Urinary bladder (tissue), 4 donors: ENCODE results near the gene MYO1A. TPM values are rescaled to one million over a fixed set of nuclear protein-coding genes. Genes with fewer than 3 reads are reported as not detected.
A peak's percentile ranks its signal among the peaks of the same experiment; 100 is the strongest.
"Not testable (repeated sequence)": the region's sequence is repeated elsewhere in the genome, so short reads cannot be mapped to it uniquely, and the experiment has no call there.

Experiments used
- DNase-seq: peaks from one replicate; pipeline ENCODE4 v3.0.0-alpha.2; 2015; ENCODE audit errors: extremely low spot score
- H3K27ac ChIP-seq: one replicate; pipeline ENCODE4 v1.5.1; 2013; ENCODE audit warnings: low read depth, mild to moderate bottlenecking, moderate library complexity
- H3K36me3 ChIP-seq: one replicate; pipeline ENCODE4 v1.6.1; 2013; ENCODE audit warnings: mild to moderate bottlenecking, moderate library complexity; ENCODE audit not compliant: insufficient read depth
- H3K4me1 ChIP-seq: one replicate; pipeline ENCODE4 v1.6.1; 2013; ENCODE audit warnings: mild to moderate bottlenecking, moderate library complexity; ENCODE audit not compliant: insufficient read depth
- H3K4me3 ChIP-seq: one replicate; pipeline ENCODE4 v1.5.1; 2013; ENCODE audit warnings: low read depth, low read length
- WGBS: extraction: QIAGEN DNeasy Blood & Tissue Kit; methylation state at CpG from one replicate; pipeline ENCODE4 v1.1.7; 2013; 5-methylcytosine and 5-hydroxymethylcytosine counted together
- polyA plus RNA-seq: library from polyadenylated mRNA; stranded (reverse); fragments of 200-250 nt; gene quantifications from one replicate; pipeline ENCODE4 v1.2.3, GENCODE V29; 2013
- total RNA-seq: library from RNA; depleted of rRNA; stranded (reverse); fragments of >200 nt; gene quantifications from one replicate; pipeline ENCODE4 v1.2.3, GENCODE V29; 2014
- donor health status: healthy with polysubstance abuse.
- donor health status: healthy.

The MYO1A gene
- total and polyA plus RNA-seq, 2 donors, result 0.16 to 0.18 TPM

- not testable (repeated sequence) for H3K4me1 ChIP-seq, H3K27ac ChIP-seq, H3K4me3 ChIP-seq, H3K36me3 ChIP-seq, DNase-seq
- 97% methylated on average over 6 of the region's 6 CpGs for WGBS
These were observed 23.9 kb upstream of the MYO1A start for GRCh38 chr12:57073566-57074450.

DNA sequence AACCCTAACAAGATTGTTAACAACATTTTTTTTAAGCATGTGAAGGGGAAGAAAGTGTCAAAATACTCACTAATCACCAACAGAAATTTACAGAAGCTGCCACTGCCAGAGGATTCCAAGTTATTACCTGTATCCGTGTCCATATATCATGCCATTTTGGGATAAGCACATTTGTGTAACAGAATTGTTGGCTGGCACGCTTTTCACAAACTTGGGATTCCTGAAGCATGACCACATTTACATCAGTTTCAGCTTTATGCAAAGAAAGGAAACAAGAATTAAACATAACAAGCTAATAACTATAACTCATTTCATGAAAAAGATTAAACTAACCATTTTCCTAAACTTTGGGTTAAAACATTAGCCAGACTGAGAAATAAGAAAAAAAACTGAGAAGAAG lies 22.7 kb upstream of the MYO1A start:
- no peak overlapping the region for H3K4me3 ChIP-seq
- 54% methylated on average over 2 of the region's 2 CpGs for WGBS
- no peak for DNase-seq
- peaks cover 2% of the 10 kb centered on the region for H3K36me3 ChIP-seq
- no peaks in the 10 kb centered on the region for H3K4me1 ChIP-seq
- H3K27ac ChIP-seq, result no peak overlapping the region

DNA sequence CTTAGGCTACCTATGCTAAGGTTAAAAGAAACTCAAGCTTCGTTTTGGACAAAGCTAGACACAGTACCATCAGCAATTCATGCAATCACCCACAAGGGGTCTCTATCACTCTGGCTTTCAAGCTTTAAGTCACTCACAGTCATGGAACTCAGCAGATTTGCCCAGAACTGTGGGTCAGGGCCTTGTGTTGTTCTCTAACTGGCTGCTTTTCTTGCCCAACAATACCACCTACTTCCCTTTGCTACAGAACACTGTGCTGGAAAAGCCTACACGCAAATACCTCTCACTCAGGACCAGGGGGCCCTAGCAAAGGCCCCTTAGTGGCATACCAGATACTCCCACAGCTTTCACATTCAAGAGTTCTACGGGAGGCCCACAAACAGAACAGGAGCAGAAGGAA lies 19.6 kb upstream of the MYO1A start:
- H3K36me3 ChIP-seq, result peaks cover 1% of the 10 kb centered on the region

GRCh38 chr12:57066245-57066644 lies 16.3 kb upstream of the MYO1A start:
- H3K4me3 ChIP-seq, result no peak overlapping the region
- no peak for DNase-seq
- H3K36me3 ChIP-seq, result no peaks in the 10 kb centered on the region
- 91% methylated on average over 2 of the region's 2 CpGs for WGBS
- H3K4me1 ChIP-seq, result no peaks in the 10 kb centered on the region
- no peak overlapping the region for H3K27ac ChIP-seq

More for the DNA sequence above, 19.6 kb upstream of the MYO1A start:
- DNase-seq, result peak; percentile 59
- 27% methylated on average over 3 of the region's 3 CpGs for WGBS
- H3K4me1 ChIP-seq, result no peaks in the 10 kb centered on the region
- H3K27ac ChIP-seq, result peak overlapping the region; percentile 33
- H3K4me3 ChIP-seq, result no peak overlapping the region

- no peak for DNase-seq
- 71% methylated on average over 5 of the region's 5 CpGs for WGBS
These were observed 14.2 kb upstream of the MYO1A start for GRCh38 chr12:57063991-57064685.

GRCh38 chr12:57058454-57058853 lies 8.5 kb upstream of the MYO1A start:
- WGBS, result 96% methylated on average over 1 of the region's 1 CpG
- Histone ChIP-seq H3K4me1 (no peaks in the 10 kb centered on the region), H3K27ac (no peak overlapping the region), H3K36me3 (peaks cover 3% of the 10 kb centered on the region), H3K4me3 (no peak overlapping the region)
- no peak for DNase-seq

More at GRCh38 chr12:57063991-57064685, 14.2 kb upstream of the MYO1A start:
- Histone ChIP-seq H3K27ac (no peak overlapping the region), H3K4me3 (no peak overlapping the region), H3K4me1 (no peaks in the 10 kb centered on the region), H3K36me3 (no peaks in the 10 kb centered on the region)

- WGBS, result 87% methylated on average over 6 of the region's 6 CpGs
- H3K27ac ChIP-seq, result peak overlapping the region; percentile 44
- DNase-seq, result peak; percentile 29
- H3K36me3 ChIP-seq, result peaks cover 3% of the 10 kb centered on the region
- H3K4me3 ChIP-seq, result no peak overlapping the region
- H3K4me1 ChIP-seq, result no peaks in the 10 kb centered on the region
These were observed 7.3 kb upstream of the MYO1A start for GRCh38 chr12:57057067-57057751.

DNA sequence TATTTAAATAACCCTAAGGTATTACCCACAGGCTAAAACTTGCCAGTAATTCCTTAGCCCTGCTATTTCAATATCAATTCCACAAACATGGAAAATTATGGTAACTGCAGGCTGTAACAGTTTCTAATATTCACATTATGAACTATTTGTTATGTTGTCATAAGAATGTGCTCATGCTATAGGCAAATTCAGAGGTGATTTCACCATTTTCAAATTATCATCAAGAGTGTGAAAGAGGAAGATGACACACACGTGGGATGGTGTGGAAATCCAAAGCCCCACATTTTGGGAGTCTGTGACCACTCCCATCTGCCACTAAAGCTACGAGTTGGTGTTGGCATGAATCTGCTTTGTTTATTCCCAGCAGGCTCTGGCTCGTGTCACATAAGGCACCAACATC lies 5.9 kb upstream of the MYO1A start:
- no peak overlapping the region for H3K27ac ChIP-seq
- DNase-seq, result no peak
- 61% methylated on average over 3 of the region's 3 CpGs for WGBS
- H3K4me3 ChIP-seq, result no peak overlapping the region
- H3K36me3 ChIP-seq, result peaks cover 3% of the 10 kb centered on the region
- no peaks in the 10 kb centered on the region for H3K4me1 ChIP-seq

DNA sequence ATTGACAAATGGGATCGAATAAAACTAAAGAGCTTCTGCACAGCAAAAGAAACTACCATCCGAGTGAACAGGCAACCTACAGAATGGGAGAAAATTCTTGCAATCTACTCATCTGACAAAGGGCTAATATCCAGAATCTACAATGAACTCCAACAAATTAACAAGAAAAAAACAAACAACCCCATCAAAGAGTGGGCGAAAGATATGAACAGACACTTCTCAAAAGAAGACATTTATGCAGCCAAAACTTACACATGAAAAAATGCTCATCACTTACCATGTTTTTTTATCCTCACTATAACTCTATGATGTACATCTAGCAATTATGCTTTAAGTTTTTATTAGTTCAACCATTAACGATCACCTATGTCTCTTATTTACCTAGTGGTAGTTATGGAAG lies 4.0 kb upstream of the MYO1A start:
- H3K27ac ChIP-seq, H3K4me1 ChIP-seq, DNase-seq, H3K36me3 ChIP-seq, H3K4me3 ChIP-seq: not testable (repeated sequence)
- WGBS, result 97% methylated on average over 4 of the region's 4 CpGs

DNA sequence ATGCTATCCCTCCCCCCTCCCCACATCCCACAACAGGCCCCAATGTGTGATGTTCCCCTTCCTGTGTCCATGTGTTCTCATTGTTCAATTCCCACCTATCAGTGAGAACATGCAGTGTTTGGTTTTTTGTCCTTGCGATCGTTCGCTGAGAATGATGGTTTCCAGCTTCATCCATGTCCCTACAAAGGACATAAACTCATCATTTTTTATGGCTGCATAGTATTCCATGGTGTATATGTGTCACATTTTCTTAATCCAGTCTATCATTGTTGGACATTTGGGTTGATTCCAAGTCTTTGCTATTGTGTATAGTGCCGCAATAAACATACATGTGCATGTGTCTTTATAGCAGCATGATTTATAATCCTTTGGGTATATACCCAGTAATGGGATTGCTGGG lies 3.2 kb upstream of the MYO1A start:
- not testable (repeated sequence) for DNase-seq, H3K36me3 ChIP-seq, H3K4me1 ChIP-seq, H3K4me3 ChIP-seq, H3K27ac ChIP-seq
- WGBS, result 95% methylated on average over 4 of the region's 4 CpGs

GRCh38 chr12:57051011-57051410 lies 1.1 kb upstream of the MYO1A start:
- no peaks in the 10 kb centered on the region for H3K36me3 ChIP-seq
- 92% methylated on average over 1 of the region's 1 CpG for WGBS
- no peak for DNase-seq
- no peak overlapping the region for H3K27ac ChIP-seq
- H3K4me1 ChIP-seq, result no peaks in the 10 kb centered on the region
- no peak overlapping the region for H3K4me3 ChIP-seq

GRCh38 chr12:57049119-57049446 lies 846 bp downstream of the MYO1A start:
- no peaks in the 10 kb centered on the region for H3K36me3 ChIP-seq
- 89% methylated on average over 4 of the region's 4 CpGs for WGBS
- no peak overlapping the region for H3K27ac ChIP-seq
- H3K4me1 ChIP-seq, result no peaks in the 10 kb centered on the region
- H3K4me3 ChIP-seq, result no peak overlapping the region
- no peak for DNase-seq

GRCh38 chr12:57048423-57049118 lies 1.4 kb downstream of the MYO1A start:
- no peaks in the 10 kb centered on the region for H3K36me3 ChIP-seq
- WGBS, result 79% methylated on average over 1 of the region's 1 CpG

More at GRCh38 chr12:57048423-57049118, 1.4 kb downstream of the MYO1A start:
- Histone ChIP-seq H3K27ac (no peak overlapping the region), H3K4me1 (no peaks in the 10 kb centered on the region), H3K4me3 (no peak overlapping the region)
- DNase-seq, result no peak
